IgD-negative memory B cell (primary cell): ENCODE results near the gene GNG3. TPM values are rescaled to one million over a fixed set of nuclear protein-coding genes. Genes with fewer than 3 reads are reported as not detected.
"Not testable (repeated sequence)": the region's sequence is repeated elsewhere in the genome, so short reads cannot be mapped to it uniquely, and the experiment has no call there.

Experiments
- H3K27ac Mint-ChIP-seq, 3 donors: one replicate each; pipeline ENCODE4 v1.8.0; 2020 to 2022; ENCODE audit warnings: mild to moderate bottlenecking in 3 of 3, mixed read lengths in 3 of 3, moderate library complexity in 1 of 3
- H3K27me3 Mint-ChIP-seq: one replicate; pipeline ENCODE4 v1.8.0; 2021; ENCODE audit warnings: mixed read lengths
- H3K36me3 Mint-ChIP-seq: one replicate; pipeline ENCODE4 v1.8.0; 2020; ENCODE audit warnings: mild to moderate bottlenecking, mixed read lengths
- H3K4me1 Mint-ChIP-seq, 3 donors: one replicate each; pipeline ENCODE4 v1.8.0; 2020 to 2022; ENCODE audit warnings: mixed read lengths in 3 of 3, mild to moderate bottlenecking in 1 of 3
- H3K4me3 Mint-ChIP-seq, 4 donors: one replicate each; pipeline ENCODE4 v1.8.0; 2020 to 2022; ENCODE audit warnings: mild to moderate bottlenecking in 4 of 4, mixed read lengths in 4 of 4, moderate library complexity in 3 of 4
- H3K9me3 Mint-ChIP-seq, 3 donors: one replicate each; pipeline ENCODE4 v1.8.0; 2020 to 2021; ENCODE audit warnings: mixed read lengths in 3 of 3, mild to moderate bottlenecking in 1 of 3
- polyA plus RNA-seq: library from polyadenylated mRNA; unstranded; fragments of 300-500 nt; fragmentation: Illumina TruSeq; gene quantifications from one replicate; pipeline ENCODE4 v1.2.3, GENCODE V29; 2021

The GNG3 gene
- polyA plus RNA-seq, 1 donor from 2014 or later: 13.3 TPM

DNA sequence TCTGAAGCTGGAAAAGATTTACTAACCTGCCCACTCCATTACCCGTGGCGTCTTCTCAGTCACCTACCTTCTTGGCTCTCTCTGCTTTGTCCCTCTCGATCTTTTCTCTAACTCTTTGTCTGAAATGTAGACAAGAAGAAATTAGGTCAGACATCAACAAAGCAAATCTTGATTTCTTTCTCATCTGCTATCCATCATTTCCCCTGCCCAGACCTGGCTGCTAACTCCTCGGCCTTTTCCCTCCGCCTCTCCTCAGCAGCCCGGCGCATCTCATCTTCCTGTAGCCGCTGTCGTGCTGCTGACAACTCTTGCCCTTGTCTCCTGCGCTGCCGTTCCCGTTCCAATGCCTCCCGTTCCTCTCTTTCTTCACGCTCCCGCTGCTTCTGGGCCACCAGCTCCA lies 29.8 kb upstream of the GNG3 start:
- H3K27me3 Mint-ChIP-seq: no peaks in the 10 kb centered on the region
- peaks cover 22 to 24% (median 23%) of the 10 kb centered on the region in 3 donors for H3K4me1 Mint-ChIP-seq
- H3K36me3 Mint-ChIP-seq: peaks cover 3% of the 10 kb centered on the region
- H3K9me3 Mint-ChIP-seq: no peaks in the 10 kb centered on the region
- H3K27ac Mint-ChIP-seq: peak overlapping the region; percentile 92 to 98 (median 96)
- peak overlapping the region; percentile 91 to 96 (median 94) for H3K4me3 Mint-ChIP-seq

DNA sequence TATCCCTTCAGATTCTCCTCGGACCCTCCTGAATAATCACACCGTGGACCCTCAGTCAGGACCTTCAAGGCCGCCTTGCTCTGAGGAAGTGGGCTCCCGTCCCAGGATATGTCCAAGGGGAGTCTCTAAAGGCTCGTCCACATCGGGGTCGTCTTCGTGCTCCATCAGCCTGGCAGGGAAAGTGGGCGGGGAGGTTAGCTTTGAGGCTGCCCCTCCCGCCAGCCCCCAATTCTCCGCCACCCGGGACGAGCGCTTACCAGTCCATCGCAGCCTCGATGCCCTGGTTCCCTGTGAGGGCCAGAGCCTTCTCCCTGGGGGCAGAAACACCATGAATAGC lies 29.1 kb upstream of the GNG3 start:
- peaks cover 3% of the 10 kb centered on the region for H3K36me3 Mint-ChIP-seq

GRCh38 chr11:62678770-62679696 lies 28.4 kb upstream of the GNG3 start, which contains the start of gene UBXN1:
Gene UBXN1, minus strand, starts transcription at chr11:62679073. Its CDS starts 150 bp downstream, at chr11:62678923.
- H3K4me1 Mint-ChIP-seq: peaks cover 20 to 23% (median 21%) of the 10 kb centered on the region in 3 donors
- peak within 1 kb of the TSS; percentile 91 to 96 (median 94) for H3K4me3 Mint-ChIP-seq
- no peaks in the 10 kb centered on the region for H3K9me3 Mint-ChIP-seq
- peaks cover 3% of the 10 kb centered on the region for H3K36me3 Mint-ChIP-seq
- H3K27me3 Mint-ChIP-seq: no peaks in the 10 kb centered on the region
- peak within 1 kb of the TSS; percentile 92 to 98 (median 96) for H3K27ac Mint-ChIP-seq

More for the DNA sequence above, 29.1 kb upstream of the GNG3 start:
- Mint-ChIP-seq H3K27me3 (no peaks in the 10 kb centered on the region), H3K4me1 (peaks cover 21 to 23% (median 22%) of the 10 kb centered on the region in 3 donors), H3K9me3 (no peaks in the 10 kb centered on the region), H3K27ac (peak overlapping the region; percentile 92 to 98 (median 96)), H3K4me3 (peak overlapping the region; percentile 91 to 96 (median 94))

DNA sequence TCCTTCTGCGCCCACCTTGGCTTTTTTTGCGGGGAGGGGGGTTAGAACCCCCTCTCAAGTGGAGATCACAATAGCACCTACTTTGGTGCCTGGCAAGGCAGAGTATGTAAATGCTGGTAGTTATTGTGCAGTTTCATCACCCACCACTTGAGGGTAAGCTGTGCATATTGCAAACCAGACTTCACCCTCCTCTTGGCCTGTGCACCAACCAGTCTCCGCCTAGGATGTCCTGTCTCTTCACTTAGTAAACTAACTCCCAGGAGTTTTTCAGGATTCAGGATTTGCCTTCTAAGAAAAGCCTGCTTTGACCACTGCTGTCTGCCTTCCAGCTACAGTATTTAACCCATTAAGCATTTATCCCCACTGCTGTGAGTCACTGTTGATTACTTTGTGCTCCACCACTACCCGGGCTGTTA lies 26.6 kb upstream of the GNG3 start:
- H3K36me3 Mint-ChIP-seq: peaks cover 1% of the 10 kb centered on the region
- H3K4me1 Mint-ChIP-seq: peaks cover 19% of the 10 kb centered on the region in 3 donors
- peak overlapping the region; percentile 66 to 84 (median 74) for H3K4me3 Mint-ChIP-seq
- no peaks in the 10 kb centered on the region for H3K9me3 Mint-ChIP-seq
- H3K27me3 Mint-ChIP-seq: no peaks in the 10 kb centered on the region
- peak overlapping the region; percentile 43 to 73 (median 64) for H3K27ac Mint-ChIP-seq

GRCh38 chr11:62682518-62682917 lies 25.0 kb upstream of the GNG3 start:
- Mint-ChIP-seq H3K36me3 (peaks cover 1% of the 10 kb centered on the region), H3K4me1 (peaks cover 13 to 15% (median 15%) of the 10 kb centered on the region in 3 donors), H3K9me3 (no peaks in the 10 kb centered on the region), H3K4me3 (no peak overlapping the region), H3K27ac (no peak overlapping the region), H3K27me3 (peaks cover 2% of the 10 kb centered on the region)

DNA sequence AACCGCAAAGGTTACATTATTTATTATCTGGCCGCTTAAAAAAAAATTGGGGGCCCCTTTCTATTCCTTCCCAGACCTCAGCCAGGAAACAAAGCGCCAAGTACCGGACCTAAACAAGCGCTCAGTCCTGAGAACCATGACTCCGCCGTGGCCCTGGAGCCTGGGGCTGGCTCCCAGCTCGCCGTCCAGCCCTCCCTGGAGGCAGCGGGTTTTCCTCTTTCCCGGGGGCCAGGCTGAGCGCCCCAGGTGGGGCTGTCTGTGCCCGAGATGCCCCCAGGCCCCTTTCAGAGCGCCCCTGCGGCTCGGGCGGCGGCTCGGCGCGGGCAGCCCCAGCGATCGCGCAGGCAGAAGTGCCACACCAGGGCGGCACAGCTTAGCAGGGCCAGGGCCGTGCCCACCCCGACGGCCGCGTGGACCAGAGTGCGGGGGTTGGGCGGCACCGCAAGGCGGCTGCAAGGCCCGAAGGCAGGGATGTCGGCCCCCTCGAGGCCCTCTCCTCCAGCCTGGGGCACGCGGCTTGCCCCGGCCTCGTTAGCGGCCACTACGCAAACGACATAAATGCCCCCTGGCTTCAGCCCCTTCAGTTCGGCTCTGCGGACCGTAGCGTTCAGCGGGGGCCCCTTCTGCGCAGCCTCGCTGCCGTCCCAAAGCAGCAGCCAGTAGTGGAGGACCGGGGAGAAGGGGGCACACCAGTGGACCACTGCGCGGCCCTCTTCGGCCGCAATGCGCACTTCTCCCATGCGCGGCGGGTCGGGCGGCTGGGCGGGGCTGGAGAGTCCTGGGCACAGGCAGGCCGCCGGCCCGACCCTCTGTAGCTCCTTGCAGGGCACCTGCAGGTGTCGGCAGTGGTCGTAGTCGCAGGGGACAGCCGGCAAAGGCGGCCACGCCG lies 19.7 kb upstream of the GNG3 start:
- Mint-ChIP-seq H3K36me3 (no peaks in the 10 kb centered on the region), H3K4me1 (peaks cover 0 to 3% (median 0%) of the 10 kb centered on the region in 3 donors), H3K9me3 (no peaks in the 10 kb centered on the region), H3K27me3 (peaks cover 4% of the 10 kb centered on the region), H3K27ac (no peak overlapping the region), H3K4me3 (no peak overlapping the region)

- peaks cover 4% of the 10 kb centered on the region for H3K27me3 Mint-ChIP-seq
- no peak overlapping the region for H3K27ac Mint-ChIP-seq
- H3K9me3 Mint-ChIP-seq: no peaks in the 10 kb centered on the region
- no peaks in the 10 kb centered on the region for H3K36me3 Mint-ChIP-seq
- no peak overlapping the region for H3K4me3 Mint-ChIP-seq
- H3K4me1 Mint-ChIP-seq: peaks cover 0 to 3% (median 0%) of the 10 kb centered on the region in 3 donors
Observed at GRCh38 chr11:62688491-62688890, 19.0 kb upstream of the GNG3 start.

GRCh38 chr11:62689421-62690183 lies 17.9 kb upstream of the GNG3 start, which contains the start of gene LRRN4CL:
Gene LRRN4CL, minus strand, starts transcription at chr11:62689530. Its CDS starts 1,022 bp downstream, at chr11:62688508.
- Mint-ChIP-seq H3K4me3 (no peak within 1 kb of the TSS), H3K36me3 (no peaks in the 10 kb centered on the region)

DNA sequence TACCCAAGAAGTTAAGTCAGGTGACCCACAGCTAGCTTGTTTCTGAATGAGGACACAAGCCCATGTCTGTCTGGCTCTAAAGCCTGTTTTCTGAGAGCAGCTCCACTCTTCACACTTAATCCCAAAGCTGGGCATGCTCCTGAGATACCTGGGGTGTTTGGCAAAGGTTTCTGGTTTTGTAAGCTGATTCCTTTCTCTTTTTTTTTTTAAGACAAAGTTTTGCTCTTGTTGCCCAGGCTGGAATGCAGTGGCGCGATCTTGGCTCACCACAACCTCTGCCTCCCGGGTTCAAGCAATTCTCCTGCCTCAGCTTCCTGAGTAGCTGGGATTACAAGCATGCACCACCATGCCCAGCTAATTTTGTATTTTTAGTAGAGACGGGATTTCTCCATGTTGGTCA lies 13.9 kb upstream of the GNG3 start:
- H3K9me3 Mint-ChIP-seq, H3K27ac Mint-ChIP-seq, H3K27me3 Mint-ChIP-seq, H3K36me3 Mint-ChIP-seq, H3K4me3 Mint-ChIP-seq, H3K4me1 Mint-ChIP-seq: not testable (repeated sequence)

More at GRCh38 chr11:62689421-62690183, 17.9 kb upstream of the GNG3 start, which contains the start of gene LRRN4CL:
- Mint-ChIP-seq H3K9me3 (no peaks in the 10 kb centered on the region), H3K27me3 (peaks cover 4% of the 10 kb centered on the region), H3K4me1 (peaks cover under 1 to 3% (median under 1%) of the 10 kb centered on the region in 3 donors), H3K27ac (no peak within 1 kb of the TSS)

GRCh38 chr11:62694455-62695167 lies 12.9 kb upstream of the GNG3 start:
- H3K36me3 Mint-ChIP-seq: peaks cover 2% of the 10 kb centered on the region
- H3K27me3 Mint-ChIP-seq: no peaks in the 10 kb centered on the region
- peaks cover 3 to 5% (median 5%) of the 10 kb centered on the region in 3 donors for H3K4me1 Mint-ChIP-seq
- H3K4me3 Mint-ChIP-seq: no peak overlapping the region
- H3K27ac Mint-ChIP-seq: peak overlapping the region in 1 of 3 donors; percentile 46
- H3K9me3 Mint-ChIP-seq: no peaks in the 10 kb centered on the region

DNA sequence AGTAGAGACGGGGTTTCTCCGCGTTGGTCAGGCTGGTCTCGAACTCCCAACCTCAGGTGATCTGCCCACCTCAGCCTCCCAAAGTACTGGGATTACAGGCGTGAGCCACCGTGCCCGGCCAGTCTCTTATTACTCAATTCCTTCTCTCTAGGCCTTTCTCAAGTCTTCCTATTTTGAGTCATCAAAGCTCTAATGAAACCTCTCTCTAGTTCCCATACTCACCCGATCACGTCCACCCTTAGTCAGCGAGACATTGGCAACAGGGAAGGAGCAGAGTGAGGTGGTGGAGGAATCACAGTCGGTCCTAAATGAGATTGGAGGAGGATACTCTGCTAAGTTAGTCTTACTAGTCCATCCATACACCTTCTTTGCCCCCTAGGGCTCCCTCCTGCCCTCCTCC lies 5.2 kb upstream of the GNG3 start:
- H3K36me3 Mint-ChIP-seq: peaks cover 5% of the 10 kb centered on the region
- no peaks in the 10 kb centered on the region for H3K27me3 Mint-ChIP-seq
- H3K4me1 Mint-ChIP-seq: peaks cover 8 to 13% (median 13%) of the 10 kb centered on the region in 3 donors
- H3K4me3 Mint-ChIP-seq: peak overlapping the region in 1 of 4 donors; percentile 36
- no peaks in the 10 kb centered on the region for H3K9me3 Mint-ChIP-seq
- no peak overlapping the region for H3K27ac Mint-ChIP-seq

DNA sequence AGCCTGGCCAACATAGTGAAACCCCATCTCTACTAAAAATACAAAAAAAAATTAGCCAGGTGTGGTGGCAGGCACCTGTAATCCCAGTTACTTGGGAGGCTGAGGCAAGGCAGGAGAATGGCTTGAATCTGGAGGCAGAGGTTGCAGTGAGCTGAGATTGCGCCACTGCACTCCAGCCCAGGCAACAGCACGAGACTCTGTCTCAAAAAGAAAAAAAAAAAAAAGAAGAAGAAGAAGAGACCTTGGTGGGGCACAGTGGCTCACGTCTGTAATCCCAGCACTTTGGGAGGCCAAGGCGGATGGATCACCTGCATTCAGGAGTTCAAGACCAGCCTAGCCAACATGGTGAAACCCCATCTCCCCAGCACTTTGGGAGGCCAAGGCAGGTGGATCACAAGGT lies 3.6 kb upstream of the GNG3 start:
- Mint-ChIP-seq H3K4me1 (peaks cover 16 to 26% (median 26%) of the 10 kb centered on the region in 3 donors), H3K27ac (peak overlapping the region in 1 of 3 donors; percentile 39), H3K4me3 (peak overlapping the region in 1 of 4 donors; percentile 26)
- not testable (repeated sequence) for H3K9me3 Mint-ChIP-seq, H3K27me3 Mint-ChIP-seq, H3K36me3 Mint-ChIP-seq

DNA sequence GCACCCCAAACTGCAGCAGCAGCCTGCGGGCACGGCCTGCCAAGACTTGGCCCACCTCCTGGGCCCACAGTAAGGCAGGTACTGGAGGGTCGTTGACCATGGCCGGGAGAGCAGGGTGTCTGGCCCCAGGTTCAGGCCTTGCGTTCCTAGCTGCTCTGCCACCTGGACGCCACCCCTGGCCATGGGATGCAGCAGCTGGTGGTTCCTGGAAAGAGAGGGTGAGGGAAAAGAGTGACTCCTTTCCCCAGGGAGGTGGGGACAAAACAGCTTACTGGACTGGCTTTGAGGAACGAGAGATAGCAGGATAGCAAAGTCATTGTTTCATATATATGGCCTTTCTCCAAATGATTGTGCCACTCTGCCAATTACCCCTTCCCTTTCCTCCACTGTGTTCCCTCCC lies 2.1 kb upstream of the GNG3 start:
- peak overlapping the region; percentile 94 to 96 (median 96) for H3K27ac Mint-ChIP-seq
- peaks cover 3% of the 10 kb centered on the region for H3K36me3 Mint-ChIP-seq
- no peaks in the 10 kb centered on the region for H3K27me3 Mint-ChIP-seq
- H3K9me3 Mint-ChIP-seq: no peaks in the 10 kb centered on the region
- H3K4me3 Mint-ChIP-seq: peak overlapping the region; percentile 90 to 99 (median 96)
- peaks cover 28 to 34% (median 29%) of the 10 kb centered on the region in 3 donors for H3K4me1 Mint-ChIP-seq
